GM21526 (cell line): ENCODE results near the gene KRT80.

Experiments used
- ATAC-seq: cut with Tn5 transposase; IDR thresholded peaks from one replicate; pipeline ENCODE4 v1.9.1; 2021; ENCODE audit warnings: moderate library complexity; ENCODE audit not compliant: unreplicated experiment, low FRiP score

The KRT80 gene

GRCh38 chr12:52182898-52183543 is 8.8 kb downstream of the KRT80 start:
- no peak for ATAC-seq

- ATAC-seq = no peak
These were observed 9.4 kb downstream of the KRT80 start for GRCh38 chr12:52182384-52182783.

- no peak for ATAC-seq
These were observed 10.1 kb downstream of the KRT80 start for GRCh38 chr12:52181746-52182145.

GRCh38 chr12:52180971-52181628 is 10.7 kb downstream of the KRT80 start:
- no peak for ATAC-seq

- ATAC-seq = no peak
These were observed 12.3 kb downstream of the KRT80 start for GRCh38 chr12:52179396-52179973.

GRCh38 chr12:52178984-52179383 is 12.8 kb downstream of the KRT80 start:
- ATAC-seq = no peak

GRCh38 chr12:52178443-52178842 is 13.4 kb downstream of the KRT80 start:
- no peak for ATAC-seq

- no peak for ATAC-seq
These were observed 16.2 kb downstream of the KRT80 start for GRCh38 chr12:52175371-52176350.

- no peak for ATAC-seq
These were observed 18.3 kb downstream of the KRT80 start for GRCh38 chr12:52173526-52173925.

- no peak for ATAC-seq
These were observed 18.9 kb downstream of the KRT80 start for GRCh38 chr12:52172956-52173355.

GRCh38 chr12:52171950-52172512 is 19.8 kb downstream of the KRT80 start:
- ATAC-seq = no peak

GRCh38 chr12:52170827-52171226 is 21.0 kb downstream of the KRT80 start:
- no peak for ATAC-seq

- ATAC-seq = no peak
These were observed 21.9 kb downstream of the KRT80 start for GRCh38 chr12:52169886-52170285.

- ATAC-seq = no peak
These were observed 23.6 kb downstream of the KRT80 start for GRCh38 chr12:52168019-52168717.

GRCh38 chr12:52167526-52167925 is 24.3 kb downstream of the KRT80 start:
- no peak for ATAC-seq

GRCh38 chr12:52166672-52167071 is 25.1 kb downstream of the KRT80 start:
- ATAC-seq = no peak

GRCh38 chr12:52165096-52165855 is 26.5 kb downstream of the KRT80 start:
- no peak for ATAC-seq

- ATAC-seq = no peak
These were observed 27.2 kb downstream of the KRT80 start for GRCh38 chr12:52164624-52165023.

- no peak for ATAC-seq
These were observed 28.8 kb downstream of the KRT80 start for GRCh38 chr12:52162981-52163380.
